Naive thymus-derived CD4-positive, alpha-beta T cell (primary cell): ENCODE data around the gene OTUD1. TPM values are rescaled to one million over a fixed set of nuclear protein-coding genes. Genes with fewer than 3 reads are reported as not detected.

Experiments
- ATAC-seq: fragments of 150-1000 bp; cut with Tn5 transposase; 2 replicates; pipeline ENCODE4 v1.10.0; 2021; ENCODE audit warnings: mild to moderate bottlenecking, moderate library complexity
- CTCF ChIA-PET: fragments of 350-600 bp; sonication (Branson Sonifier 250); formaldehyde crosslinking; loops from one replicate; lab custom pipeline; 2021; ENCODE audit warnings: antibody characterized with exemption; lab: Charles Lee
- POLR2A ChIA-PET: fragments of 350-600 bp; sonication (Branson Sonifier 250); formaldehyde crosslinking; loops from one replicate; lab custom pipeline; 2021; ENCODE audit warnings: antibody characterized with exemption, inconsistent platforms; lab: Charles Lee
- DNase-seq, 9 donors: peaks; one replicate each; pipeline versions ENCODE4 v3.0.0 to v3.0.0-alpha.2; 2020 to 2022; ENCODE audit warnings: mixed read lengths in 1 of 9
- H3K27ac ChIP-seq: one replicate; pipeline ENCODE4 v1.7.0; 2013; ENCODE audit warnings: mild to moderate bottlenecking, low read depth, low read length, moderate library complexity
- H3K27me3 ChIP-seq, 2 donors: one replicate each; pipeline ENCODE4 v1.7.0; 2013; ENCODE audit warnings: low read length in 2 of 2, mild to moderate bottlenecking in 2 of 2, moderate library complexity in 2 of 2; ENCODE audit not compliant: control insufficient read depth in 2 of 2, insufficient read depth in 2 of 2
- H3K36me3 ChIP-seq, 3 experiments: 1 replicate in 2 of 3; 2 replicates in 1 of 3; pipeline ENCODE4 v1.7.0; 2013; ENCODE audit warnings: low read length in 3 of 3, mild to moderate bottlenecking in 3 of 3, moderate library complexity in 1 of 3; ENCODE audit not compliant: insufficient read depth in 3 of 3, control insufficient read depth in 2 of 3
- H3K4me1 ChIP-seq, 2 donors: one replicate each; pipeline ENCODE4 v1.7.0; 2013; ENCODE audit warnings: low read length in 2 of 2, mild to moderate bottlenecking in 2 of 2, moderate library complexity in 1 of 2; ENCODE audit not compliant: control insufficient read depth in 2 of 2, insufficient read depth in 2 of 2
- H3K4me3 ChIP-seq: 2 replicates; pipeline ENCODE4 v1.7.0; 2013; ENCODE audit warnings: mild to moderate bottlenecking, low read length
- H3K9me3 ChIP-seq, 3 experiments: 1 replicate in 2 of 3; 2 replicates in 1 of 3; pipeline ENCODE4 v1.7.0; 2013; ENCODE audit warnings: low read length in 3 of 3; ENCODE audit not compliant: control insufficient read depth in 2 of 3
- H3K27ac Mint-ChIP-seq, 9 donors: one replicate each; pipeline ENCODE4 v1.8.0; 2020 to 2022; ENCODE audit warnings: mixed read lengths in 9 of 9, mild to moderate bottlenecking in 8 of 9, moderate library complexity in 5 of 9, inconsistent platforms in 2 of 9
- H3K27me3 Mint-ChIP-seq, 5 donors: one replicate each; pipeline ENCODE4 v1.8.0; 2021 to 2022; ENCODE audit warnings: mixed read lengths in 5 of 5, mild to moderate bottlenecking in 1 of 5
- H3K36me3 Mint-ChIP-seq, 5 donors: one replicate each; pipeline ENCODE4 v1.8.0; 2020 to 2022; ENCODE audit warnings: mixed read lengths in 5 of 5, mild to moderate bottlenecking in 3 of 5, inconsistent platforms in 1 of 5
- H3K4me1 Mint-ChIP-seq, 7 donors: one replicate each; pipeline ENCODE4 v1.8.0; 2020 to 2022; ENCODE audit warnings: mixed read lengths in 7 of 7, mild to moderate bottlenecking in 3 of 7, inconsistent platforms in 1 of 7
- H3K4me3 Mint-ChIP-seq, 10 donors: one replicate each; pipeline ENCODE4 v1.8.0; 2020 to 2022; ENCODE audit warnings: mild to moderate bottlenecking in 10 of 10, mixed read lengths in 10 of 10, moderate library complexity in 6 of 10, inconsistent platforms in 2 of 10
- H3K9me3 Mint-ChIP-seq, 11 donors: one replicate each; pipeline ENCODE4 v1.8.0; 2020 to 2022; ENCODE audit warnings: mixed read lengths in 11 of 11, mild to moderate bottlenecking in 4 of 11, inconsistent platforms in 1 of 11, moderate library complexity in 1 of 11
- intact Hi-C, 2 donors: fragments of 100-400 bp; cut with micrococcal nuclease; formaldehyde crosslinking; loops; one replicate each; pipeline ENCODE4 v1.15.1; 2023
- polyA plus RNA-seq, 2 donors: library from polyadenylated mRNA; unstranded; fragments of 300-500 nt; fragmentation: Illumina TruSeq; gene quantifications; one replicate each; pipeline ENCODE4 v1.2.3, GENCODE V29; 2021
- total RNA-seq, 6 experiments: library from RNA in 5 of 6; stranded (reverse) in 5 of 6; gene quantifications; 1 replicate in 5 of 6; 2 replicates in 1 of 6; pipeline ENCODE4 v1.2.3 and lab custom pipeline; 2021 to 2026

Gene OTUD1
- total and polyA plus RNA-seq, 7 experiments from 2014 or later = 8.1 to 118 (median 40.7) TPM

- no peak overlapping the region for H3K27ac Mint-ChIP-seq
- intact Hi-C loops = no loop called here
- no peak for DNase-seq
- no peaks in the 10 kb centered on the region for H3K4me1 ChIP-seq
- ChIA-PET CTCF (interaction anchor here (0.6 kb wide), 1 partner anchor 1843 kb away, joined by 3 read pairs; no protein-coding TSS in a partner anchor), POLR2A (no interaction called here)
- no peaks in the 10 kb centered on the region for H3K36me3 Mint-ChIP-seq
- no peak overlapping the region for H3K4me3 Mint-ChIP-seq
- H3K27me3 ChIP-seq = no peaks in the 10 kb centered on the region
- no peaks in the 10 kb centered on the region for H3K36me3 ChIP-seq
- peaks cover 0 to 11% (median 0%) of the 10 kb centered on the region in 5 donors for H3K27me3 Mint-ChIP-seq
- H3K9me3 Mint-ChIP-seq = no peaks in the 10 kb centered on the region
- peaks cover 0 to 8% (median 0%) of the 10 kb centered on the region in 7 donors for H3K4me1 Mint-ChIP-seq
- no peaks in the 10 kb centered on the region for H3K9me3 ChIP-seq
- no peak for ATAC-seq
- H3K27ac ChIP-seq = no peak overlapping the region
- no peak overlapping the region for H3K4me3 ChIP-seq
These were observed 30.4 kb upstream of the OTUD1 start for GRCh38 chr10:23408330-23408976.

- no peaks in the 10 kb centered on the region for H3K9me3 Mint-ChIP-seq
- H3K27ac Mint-ChIP-seq = no peak overlapping the region
- ChIA-PET POLR2A (no interaction called here), CTCF (no interaction called here)
- no peak for DNase-seq
- H3K4me3 ChIP-seq = no peak overlapping the region
- no peaks in the 10 kb centered on the region for H3K4me1 ChIP-seq
- peak overlapping the region in 1 of 10 donors; percentile 5 for H3K4me3 Mint-ChIP-seq
- peaks cover 0 to 8% (median 0%) of the 10 kb centered on the region in 7 donors for H3K4me1 Mint-ChIP-seq
- ATAC-seq = peak; percentile 69
- no peak overlapping the region for H3K27ac ChIP-seq
- intact Hi-C loops = loop anchor here in 1 of 2 donors (5.0 kb wide), 1 partner anchor 35 kb away; no protein-coding TSS in a partner anchor
- peaks cover 0 to 11% (median 0%) of the 10 kb centered on the region in 5 donors for H3K27me3 Mint-ChIP-seq
- no peaks in the 10 kb centered on the region for H3K36me3 ChIP-seq
- H3K27me3 ChIP-seq = no peaks in the 10 kb centered on the region
- H3K9me3 ChIP-seq = no peaks in the 10 kb centered on the region
- no peaks in the 10 kb centered on the region for H3K36me3 Mint-ChIP-seq
These were observed 26.7 kb upstream of the OTUD1 start for GRCh38 chr10:23412223-23412622.

GRCh38 chr10:23413629-23414089 lies 25.2 kb upstream of the OTUD1 start:
- Histone ChIP-seq H3K27ac (no peak overlapping the region), H3K9me3 (no peaks in the 10 kb centered on the region), H3K4me3 (no peak overlapping the region), H3K27me3 (no peaks in the 10 kb centered on the region), H3K36me3 (no peaks in the 10 kb centered on the region), H3K4me1 (no peaks in the 10 kb centered on the region)
- DNase-seq (no peak), ATAC-seq (peak; percentile 70)
- no peak overlapping the region for H3K27ac Mint-ChIP-seq
- H3K27me3 Mint-ChIP-seq = peaks cover 0 to 11% (median 0%) of the 10 kb centered on the region in 5 donors
- H3K36me3 Mint-ChIP-seq = no peaks in the 10 kb centered on the region
- CTCF ChIA-PET = no interaction called here
- no peaks in the 10 kb centered on the region for H3K9me3 Mint-ChIP-seq
- H3K4me1 Mint-ChIP-seq = peaks cover 0 to 8% (median 0%) of the 10 kb centered on the region in 7 donors
- H3K4me3 Mint-ChIP-seq = no peak overlapping the region
- intact Hi-C loops = loop anchor here in 1 of 2 donors (5.0 kb wide), 1 partner anchor 36 kb away; no protein-coding TSS in a partner anchor
- POLR2A ChIA-PET = no interaction called here

GRCh38 chr10:23414658-23415057 lies 24.2 kb upstream of the OTUD1 start:
- POLR2A ChIA-PET = no interaction called here
- no peaks in the 10 kb centered on the region for H3K36me3 Mint-ChIP-seq
- CTCF ChIA-PET = no interaction called here
- no peak overlapping the region for H3K27ac Mint-ChIP-seq
- no peak overlapping the region for H3K27ac ChIP-seq
- no peaks in the 10 kb centered on the region for H3K36me3 ChIP-seq
- H3K4me1 Mint-ChIP-seq = peaks cover 0 to 8% (median 0%) of the 10 kb centered on the region in 7 donors
- no peaks in the 10 kb centered on the region for H3K27me3 ChIP-seq
- H3K9me3 ChIP-seq = no peaks in the 10 kb centered on the region
- H3K27me3 Mint-ChIP-seq = peaks cover 0 to 11% (median 0%) of the 10 kb centered on the region in 5 donors
- H3K4me1 ChIP-seq = no peaks in the 10 kb centered on the region
- DNase-seq (no peak), ATAC-seq (no peak)
- H3K4me3 ChIP-seq = no peak overlapping the region
- intact Hi-C loops = loop anchor here in 1 of 2 donors (5.0 kb wide), 1 partner anchor 37 kb away; no protein-coding TSS in a partner anchor
- no peak overlapping the region for H3K4me3 Mint-ChIP-seq
- no peaks in the 10 kb centered on the region for H3K9me3 Mint-ChIP-seq

GRCh38 chr10:23417254-23417653 lies 21.6 kb upstream of the OTUD1 start:
- ChIA-PET POLR2A (no interaction called here), CTCF (no interaction called here)
- Histone ChIP-seq H3K4me1 (no peaks in the 10 kb centered on the region), H3K9me3 (no peaks in the 10 kb centered on the region), H3K4me3 (no peak overlapping the region), H3K36me3 (no peaks in the 10 kb centered on the region), H3K27ac (no peak overlapping the region), H3K27me3 (no peaks in the 10 kb centered on the region)
- DNase-seq = no peak
- Mint-ChIP-seq H3K27me3 (peaks cover 0 to 6% (median 0%) of the 10 kb centered on the region in 5 donors), H3K4me3 (no peak overlapping the region), H3K36me3 (no peaks in the 10 kb centered on the region), H3K4me1 (peaks cover 0 to 6% (median 0%) of the 10 kb centered on the region in 7 donors), H3K9me3 (no peaks in the 10 kb centered on the region), H3K27ac (no peak overlapping the region)
- no peak for ATAC-seq
- intact Hi-C loops = no loop called here

GRCh38 chr10:23418051-23418681 lies 20.7 kb upstream of the OTUD1 start:
- H3K4me3 Mint-ChIP-seq = no peak overlapping the region
- ChIA-PET POLR2A (no interaction called here), CTCF (interaction anchor here (0.8 kb wide), 1 partner anchor 1258 kb away, joined by 3 read pairs; no protein-coding TSS in a partner anchor)
- no peak overlapping the region for H3K27ac ChIP-seq
- no peak overlapping the region for H3K4me3 ChIP-seq
- H3K4me1 Mint-ChIP-seq = peaks cover 0 to 3% (median 0%) of the 10 kb centered on the region in 7 donors
- H3K27me3 ChIP-seq = no peaks in the 10 kb centered on the region
- H3K4me1 ChIP-seq = no peaks in the 10 kb centered on the region
- no peak overlapping the region for H3K27ac Mint-ChIP-seq
- H3K9me3 Mint-ChIP-seq = no peaks in the 10 kb centered on the region
- H3K36me3 ChIP-seq = no peaks in the 10 kb centered on the region
- no peaks in the 10 kb centered on the region for H3K36me3 Mint-ChIP-seq
- H3K9me3 ChIP-seq = no peaks in the 10 kb centered on the region
- DNase-seq = no peak
- H3K27me3 Mint-ChIP-seq = peaks cover 0 to 10% (median 0%) of the 10 kb centered on the region in 5 donors
- ATAC-seq = no peak
- intact Hi-C loops = no loop called here
